Activated CD4-positive, alpha-beta T cell treated with anti-CD3 and anti-CD28 coated beads, Interleukin-2, amount 50 U/mL, for 1 hour (primary cell): ENCODE data around the gene CCDC73.
"Not testable (repeated sequence)": the region's sequence is repeated elsewhere in the genome, so short reads cannot be mapped to it uniquely, and the experiment has no call there.

Experiments
- DNase-seq: peaks from one replicate; pipeline ENCODE4 v3.0.0-alpha.2; 2020

Gene CCDC73

DNA sequence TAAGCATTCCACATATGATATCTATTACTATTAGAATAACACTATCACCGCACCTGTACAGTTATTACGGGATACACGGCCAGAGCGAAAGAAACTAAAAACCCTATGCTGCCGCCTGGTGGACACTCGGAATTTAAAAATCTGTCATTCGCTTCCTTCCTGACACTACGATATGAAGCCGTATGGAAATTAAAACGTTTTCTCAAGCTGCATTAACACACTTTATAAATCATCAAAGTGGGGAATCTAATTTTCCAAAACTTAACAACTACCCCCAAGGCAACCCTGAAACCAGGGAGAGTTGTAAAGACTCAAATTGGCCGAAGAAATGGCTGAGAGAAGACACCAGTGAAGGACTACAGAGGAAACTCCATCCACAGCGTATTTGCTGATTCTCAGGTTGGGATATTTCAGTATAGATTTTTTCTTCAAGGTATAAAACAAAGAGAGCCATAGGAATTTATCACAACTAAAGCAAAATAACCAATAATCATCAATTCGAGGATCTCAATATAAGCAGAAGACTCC is 1.4 kb downstream of the CCDC73 start:
- peak; percentile 63 for DNase-seq

DNA sequence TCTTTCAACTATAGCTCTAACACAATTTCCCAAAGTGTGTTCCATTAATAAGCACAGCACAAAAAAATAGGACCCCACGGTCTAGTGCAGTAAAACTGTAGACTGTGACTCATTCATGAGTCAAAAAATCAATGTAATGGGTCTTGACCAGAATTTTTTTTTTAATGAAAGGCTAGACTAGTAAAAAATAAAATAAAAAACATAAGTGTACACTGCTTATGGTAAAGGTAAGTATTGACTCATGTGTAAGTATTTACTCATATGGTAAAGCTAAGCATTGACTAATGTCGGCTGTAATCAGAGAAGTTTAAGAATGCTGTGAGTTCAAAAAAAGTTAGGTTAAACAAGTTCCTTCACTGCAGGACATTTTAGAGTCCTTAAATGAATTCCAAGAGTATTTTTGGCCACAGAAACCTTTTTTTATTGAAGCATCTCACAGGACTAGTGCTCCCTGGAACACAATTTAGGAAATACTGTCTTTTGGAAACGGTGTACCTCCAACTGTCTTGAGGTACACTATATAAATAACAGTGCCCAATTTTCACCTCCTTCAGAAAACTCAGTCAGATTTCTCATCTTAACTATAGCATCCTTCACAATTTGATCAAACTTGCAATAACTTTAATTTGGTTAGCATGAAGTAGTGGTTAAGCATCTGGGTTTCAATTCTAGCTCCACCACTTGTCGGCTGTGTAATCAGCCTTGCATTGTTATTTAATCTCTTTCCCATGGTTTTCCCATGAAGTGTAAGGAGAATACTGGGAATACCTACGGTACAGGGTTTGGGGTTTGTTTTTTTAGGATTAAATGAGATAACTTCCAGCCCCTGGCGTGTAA is 2.1 kb downstream of the CCDC73 start:
- no peak for DNase-seq

DNA sequence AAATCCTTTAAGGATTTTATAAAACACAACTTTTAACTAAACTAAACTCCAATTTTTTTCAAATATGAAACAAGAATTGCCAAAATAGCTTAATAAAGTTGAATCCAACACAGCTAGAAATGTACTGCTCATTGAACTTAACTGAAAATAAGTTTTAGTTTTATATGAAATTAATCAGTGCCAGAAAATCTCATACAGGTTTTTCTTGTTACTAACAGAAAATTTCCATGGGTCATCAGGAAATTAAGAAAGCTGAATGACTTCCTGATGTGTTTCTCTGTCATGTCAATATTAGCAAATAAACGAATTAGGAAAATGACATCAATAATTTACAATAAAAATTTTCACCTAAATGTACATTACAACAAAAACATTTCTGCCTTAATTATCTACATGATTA is 3.5 kb downstream of the CCDC73 start:
- DNase-seq = no peak

DNA sequence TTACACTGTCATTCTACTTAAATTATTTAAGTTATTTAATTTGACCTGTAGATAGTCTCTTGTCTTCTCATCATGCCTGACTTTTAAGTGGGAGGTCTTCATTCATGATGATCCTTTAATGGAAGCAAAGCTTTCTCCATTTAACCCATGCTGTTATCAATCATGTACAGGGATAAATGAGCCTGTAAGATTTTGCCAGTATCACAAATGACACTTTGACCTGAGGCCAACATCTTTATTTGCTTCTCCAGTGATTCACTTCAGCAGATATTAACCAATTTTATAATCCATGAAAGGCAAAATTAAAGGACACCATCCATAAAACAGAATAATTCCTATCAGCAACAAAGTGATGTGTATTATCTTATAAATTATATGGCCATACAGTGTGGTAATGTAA is 7.7 kb downstream of the CCDC73 start:
- DNase-seq = no peak

DNA sequence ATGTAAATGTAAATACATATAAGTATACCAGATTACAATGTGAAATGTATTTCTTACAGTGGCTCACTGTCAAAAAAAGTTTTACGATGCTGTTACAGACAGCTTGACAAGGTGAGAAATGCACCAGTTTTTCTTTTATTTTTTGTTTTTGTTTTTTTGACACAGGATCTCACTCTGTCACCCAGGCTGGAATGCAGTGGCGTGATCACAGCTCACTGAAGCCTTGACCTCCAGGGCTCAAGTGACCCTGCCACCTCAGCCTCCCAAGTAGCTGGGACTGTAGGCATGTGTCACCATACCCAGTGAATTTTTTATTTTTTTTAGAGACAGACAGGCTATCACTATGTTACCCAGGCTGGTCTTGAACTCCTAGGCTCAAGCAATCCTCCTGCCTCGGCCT is 9.2 kb downstream of the CCDC73 start:
- DNase-seq = no peak

DNA sequence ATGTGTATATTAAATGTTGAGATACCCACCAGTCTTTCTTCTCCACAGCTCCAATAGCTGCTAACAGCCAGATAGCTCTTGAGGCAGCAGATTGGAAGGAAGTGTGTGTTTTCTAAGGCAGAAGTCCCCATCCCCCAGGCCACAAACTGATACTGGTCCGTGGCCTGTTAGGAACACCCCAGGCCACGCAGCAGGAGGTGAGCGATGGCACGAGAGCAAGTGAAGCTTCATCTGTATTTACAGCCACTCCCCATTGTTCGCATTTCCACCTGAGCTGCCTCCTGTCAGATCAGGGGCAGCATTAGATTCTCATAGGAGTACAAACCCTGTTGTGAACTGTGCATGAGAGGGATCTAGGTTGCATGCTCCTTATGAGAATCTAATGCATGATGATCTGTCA is 12.7 kb downstream of the CCDC73 start:
- no peak for DNase-seq

DNA sequence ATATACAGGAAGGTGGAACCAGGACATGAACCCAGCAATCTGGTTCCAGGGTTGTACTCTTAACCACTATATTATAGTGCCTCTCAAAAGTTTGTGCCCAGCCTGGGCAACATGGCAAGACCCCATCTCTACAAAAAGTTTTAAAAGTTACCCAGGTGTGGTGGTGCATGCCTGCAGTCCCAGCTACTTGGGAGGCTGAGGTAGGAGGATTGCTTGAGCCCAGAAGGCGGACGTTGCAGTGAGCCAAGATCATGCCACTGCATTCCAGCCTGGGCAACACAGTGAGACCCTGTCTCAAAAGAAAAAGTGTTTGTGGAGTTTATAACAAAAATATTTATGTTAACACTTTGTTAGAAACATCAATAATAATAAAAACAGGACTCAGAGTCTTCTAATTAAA is 13.6 kb downstream of the CCDC73 start:
- DNase-seq = not testable (repeated sequence)

DNA sequence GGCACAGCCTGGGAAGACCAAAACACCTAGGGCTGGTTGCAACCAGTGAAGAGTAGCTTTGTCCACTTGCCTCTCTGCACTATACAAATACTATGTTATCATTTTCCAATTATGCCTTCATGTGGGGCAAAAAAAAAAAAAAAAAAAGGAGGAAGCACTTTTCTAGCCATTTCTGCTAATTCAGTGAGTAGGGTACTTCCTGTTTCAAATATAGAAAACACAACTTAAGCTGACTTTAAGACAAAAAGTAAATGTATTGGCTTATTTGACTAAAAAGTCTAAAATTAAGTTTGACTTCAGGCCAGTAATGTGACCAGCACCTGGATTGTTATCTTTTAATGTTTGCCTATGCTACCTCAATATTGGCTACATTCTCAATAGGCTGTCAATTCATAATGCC is 15.3 kb downstream of the CCDC73 start:
- DNase-seq = no peak

DNA sequence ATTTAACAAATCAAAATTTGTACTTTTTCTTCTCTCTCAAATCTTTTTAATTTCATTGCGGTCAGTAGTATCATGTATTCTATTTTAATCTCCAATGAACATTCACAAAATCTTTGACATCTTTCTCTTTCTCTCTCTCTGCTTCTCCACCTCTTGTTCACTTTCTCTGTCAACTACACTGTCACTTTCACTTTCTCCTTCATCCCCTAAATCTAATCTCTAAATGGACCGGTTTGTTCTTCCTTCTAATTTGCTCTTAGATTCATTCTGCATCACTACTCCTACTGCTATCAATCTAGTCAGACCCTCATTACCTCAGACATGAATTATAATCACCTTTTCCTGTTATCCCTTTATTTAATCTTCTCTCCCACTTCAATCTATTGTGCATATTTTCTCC is 18.6 kb downstream of the CCDC73 start:
- no peak for DNase-seq

DNA sequence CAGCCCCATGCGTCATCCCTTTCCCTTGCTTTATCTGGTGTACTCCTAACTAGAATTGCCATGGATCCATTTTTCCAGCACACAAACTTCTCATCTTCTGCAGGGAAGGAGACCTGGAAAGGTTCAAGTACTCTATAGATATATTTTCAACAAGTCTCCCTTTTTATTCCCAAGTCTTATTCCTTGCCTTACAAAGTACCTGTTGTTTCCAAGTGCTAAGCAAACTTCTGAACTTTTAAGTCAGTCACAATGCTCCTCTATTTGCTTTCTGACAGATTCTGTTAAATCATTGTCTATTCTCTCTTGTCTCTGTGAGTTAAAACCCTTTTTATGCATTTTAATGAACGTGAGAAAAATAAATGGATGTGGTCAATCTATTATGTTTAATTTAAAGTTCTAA is 20.4 kb downstream of the CCDC73 start:
- no peak for DNase-seq

DNA sequence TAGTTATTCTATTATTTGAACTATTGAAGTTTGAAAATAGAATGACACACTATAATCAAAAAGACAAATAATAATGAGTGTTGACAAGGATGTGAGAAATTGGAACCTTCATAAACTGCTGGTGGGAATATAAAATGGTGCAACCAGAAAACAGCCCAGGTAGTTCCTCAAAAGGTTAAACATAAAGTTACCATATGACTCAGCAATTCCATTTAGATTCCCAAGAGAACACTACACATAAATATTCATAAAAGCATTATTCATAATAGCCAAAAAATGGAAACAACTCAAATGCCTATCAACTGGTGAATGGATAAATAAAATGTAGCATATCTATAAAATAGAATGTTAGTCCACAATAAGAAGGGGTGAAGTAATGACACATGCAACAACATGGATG is 21.7 kb downstream of the CCDC73 start:
- DNase-seq = no peak

DNA sequence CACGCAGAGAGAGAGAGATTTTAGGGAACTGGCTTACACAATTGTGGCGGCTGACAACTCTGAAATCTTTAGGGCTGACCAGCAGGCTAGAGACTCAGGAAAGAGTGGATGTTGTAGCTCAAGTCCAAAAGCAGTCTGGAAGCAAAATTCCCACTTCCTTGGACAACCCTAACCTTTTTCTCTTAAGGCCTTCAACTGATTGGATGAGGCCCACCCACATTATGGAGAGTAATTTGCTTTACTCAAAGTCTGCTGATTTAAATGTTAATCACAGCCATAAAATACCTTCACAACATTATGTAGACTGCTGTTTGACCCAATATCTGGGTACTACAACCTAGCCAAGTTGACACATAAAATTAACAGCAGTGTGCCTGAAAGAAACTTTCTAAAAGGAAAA is 32.7 kb downstream of the CCDC73 start:
- DNase-seq = not testable (repeated sequence)

DNA sequence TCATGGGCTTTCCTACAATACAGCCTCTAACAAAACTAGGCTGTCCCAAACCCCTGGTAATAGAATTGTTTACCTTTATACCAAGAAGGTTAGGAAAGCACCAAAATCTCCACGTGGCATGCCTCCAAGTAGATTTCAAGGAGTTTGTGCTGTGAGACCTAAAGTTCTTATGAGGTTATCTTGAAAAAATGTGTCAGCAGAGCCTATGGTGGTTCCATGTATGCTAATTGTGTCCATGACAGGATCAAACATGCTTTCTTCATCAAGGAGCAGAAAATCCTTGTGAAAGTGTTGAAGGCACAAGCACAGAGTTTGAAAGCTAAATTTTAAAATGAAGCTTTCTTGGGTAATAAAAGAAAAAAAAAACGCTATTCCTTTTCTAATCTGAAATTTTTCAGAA is 36.2 kb downstream of the CCDC73 start:
- DNase-seq = no peak

DNA sequence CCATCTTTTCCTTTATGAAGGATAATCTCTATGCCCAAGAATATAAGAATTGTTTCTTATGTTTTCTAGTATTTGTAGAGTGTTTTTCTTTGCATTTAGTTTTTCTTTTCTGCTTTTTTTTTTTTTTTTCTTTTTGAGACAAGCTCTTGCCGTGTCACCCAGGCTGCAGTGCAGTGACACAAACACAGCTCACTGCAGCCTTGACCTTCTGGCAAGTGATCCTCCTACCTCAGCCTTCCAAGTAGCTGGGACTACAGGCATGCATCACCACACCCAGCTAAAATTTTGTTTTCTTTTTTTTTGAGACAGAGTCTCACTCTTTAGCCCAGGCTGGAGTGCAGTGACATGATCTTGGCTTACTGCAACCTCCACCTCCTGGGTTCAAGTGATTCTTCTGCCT is 41.3 kb downstream of the CCDC73 start:
- not testable (repeated sequence) for DNase-seq

DNA sequence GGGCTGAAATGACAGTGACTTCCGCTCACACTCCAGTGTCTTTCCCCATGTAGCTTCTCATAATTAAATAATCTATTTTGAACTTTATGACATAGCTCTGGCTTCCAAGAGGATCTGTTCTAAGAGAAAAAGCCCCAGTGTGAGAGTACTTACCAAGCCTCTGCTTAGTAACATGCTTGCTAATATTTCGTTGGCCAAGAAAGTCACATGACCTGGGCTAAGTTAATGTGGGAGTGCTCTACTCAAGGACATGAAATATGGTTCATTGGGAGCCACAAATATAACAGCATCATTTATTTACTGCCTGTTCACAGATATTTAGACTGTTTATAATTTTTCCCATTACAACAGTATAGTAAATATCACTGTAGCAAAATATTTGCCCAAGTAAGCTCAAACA is 42.5 kb downstream of the CCDC73 start:
- DNase-seq = no peak

DNA sequence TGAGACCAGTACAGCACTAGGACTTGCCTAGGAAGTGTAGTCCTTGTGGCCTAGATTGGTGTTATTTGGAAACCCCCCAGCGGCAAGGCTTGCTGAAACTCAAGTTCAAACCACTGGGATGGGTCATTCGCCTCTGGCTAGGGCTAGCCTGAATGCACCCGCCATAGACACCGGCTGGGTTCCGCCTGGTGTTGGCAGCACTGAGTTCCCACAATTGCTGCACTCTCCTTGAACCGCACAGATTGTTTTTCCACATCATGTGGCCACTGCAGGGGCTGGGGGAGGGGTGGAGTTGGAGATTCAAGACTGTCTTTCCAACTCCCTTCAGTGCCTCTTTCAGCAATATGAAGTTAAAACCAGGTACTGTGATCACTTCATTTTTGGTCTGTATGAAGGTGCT is 43.1 kb downstream of the CCDC73 start:
- DNase-seq = no peak

DNA sequence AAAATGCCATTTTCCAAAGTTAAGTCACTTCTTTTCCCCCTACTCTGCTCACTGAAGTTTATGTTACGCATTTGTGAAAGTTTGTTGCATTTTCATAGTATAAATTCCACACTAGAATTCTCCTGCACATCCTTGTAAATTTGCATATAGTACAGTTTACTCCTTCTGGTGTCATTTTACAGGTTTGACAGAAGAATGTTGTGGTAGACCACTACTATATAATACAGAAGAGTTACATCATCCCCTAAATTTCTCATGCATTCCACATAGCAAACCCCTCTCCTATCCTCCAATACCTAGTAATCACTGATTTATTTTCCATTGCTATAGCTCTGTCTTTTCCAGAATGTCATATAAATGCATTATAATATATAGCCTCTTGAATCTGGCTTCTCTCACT is 64.5 kb downstream of the CCDC73 start:
- no peak for DNase-seq

DNA sequence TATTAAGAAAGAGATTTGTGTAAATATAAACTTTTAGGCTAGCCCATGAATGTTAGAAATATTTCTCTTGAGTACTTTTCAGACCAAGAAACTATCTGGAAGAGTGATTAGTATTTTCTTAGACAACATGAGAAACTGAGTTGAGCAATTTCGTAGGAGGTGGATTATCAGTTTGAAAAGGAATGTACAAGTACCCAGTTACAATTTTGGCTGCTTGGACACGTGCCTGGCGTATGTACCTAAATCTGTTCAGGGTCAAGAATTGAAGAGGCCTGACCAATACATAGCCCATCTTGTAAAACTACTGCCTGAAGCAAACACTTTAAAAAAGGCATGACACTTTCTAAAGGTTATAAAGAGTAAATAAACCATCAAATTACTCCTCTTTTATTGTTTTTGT is 71.1 kb downstream of the CCDC73 start:
- DNase-seq = no peak

DNA sequence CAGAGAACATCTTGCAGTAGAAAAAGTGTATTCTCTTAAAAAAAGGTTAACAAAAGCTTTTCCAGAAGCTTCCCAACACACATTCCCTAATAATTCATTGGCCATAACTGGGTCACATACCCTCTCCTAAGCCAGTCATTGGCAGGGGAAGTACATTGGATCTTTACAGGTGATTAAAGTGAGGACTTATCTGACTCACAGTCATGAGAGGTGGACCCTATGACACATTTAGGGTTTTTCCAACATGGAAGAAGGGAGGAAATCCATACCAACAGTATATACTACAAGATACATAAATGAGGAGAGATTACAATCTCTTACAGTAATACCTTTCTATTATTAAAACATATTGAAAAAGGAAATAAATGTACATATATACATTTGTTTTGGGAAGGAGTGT is 72.2 kb downstream of the CCDC73 start:
- DNase-seq = no peak

DNA sequence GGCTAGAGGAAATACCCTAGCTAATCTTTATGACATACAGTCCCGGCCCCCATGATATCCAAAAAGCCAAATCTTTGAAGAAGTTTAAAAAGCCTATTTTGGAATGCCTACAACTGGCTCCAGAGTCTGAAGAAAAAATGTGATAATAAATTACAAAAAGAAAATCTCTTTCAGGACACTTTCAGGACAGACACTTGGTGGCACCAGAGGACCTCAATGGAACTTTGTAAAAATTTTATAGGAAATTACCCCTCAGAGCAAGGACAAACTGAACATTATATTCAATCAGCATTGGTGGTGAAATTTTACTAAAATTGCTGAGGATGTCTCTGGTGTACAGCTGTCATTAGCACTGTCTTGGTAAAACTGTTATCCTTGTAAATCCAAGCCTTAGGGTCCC is 81.0 kb downstream of the CCDC73 start:
- no peak for DNase-seq

DNA sequence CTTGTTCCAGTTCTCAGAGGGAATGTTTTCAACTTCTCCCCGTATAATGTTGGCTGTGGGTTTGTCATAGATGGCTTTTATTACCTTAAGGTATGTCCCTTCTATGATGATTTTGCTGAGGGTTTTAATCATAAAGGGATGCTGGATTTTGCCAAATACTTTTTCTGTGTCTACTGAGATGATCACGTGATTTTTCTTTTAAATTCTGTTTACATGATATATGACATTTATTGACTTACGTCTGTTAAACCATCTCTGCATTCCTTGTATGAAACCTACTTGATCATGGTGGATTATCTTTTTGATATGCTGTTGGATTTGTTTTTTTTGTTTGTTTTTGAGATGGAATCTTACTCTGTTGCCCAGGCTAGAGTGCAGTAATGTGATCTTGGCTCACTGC is 85.5 kb downstream of the CCDC73 start:
- not testable (repeated sequence) for DNase-seq

DNA sequence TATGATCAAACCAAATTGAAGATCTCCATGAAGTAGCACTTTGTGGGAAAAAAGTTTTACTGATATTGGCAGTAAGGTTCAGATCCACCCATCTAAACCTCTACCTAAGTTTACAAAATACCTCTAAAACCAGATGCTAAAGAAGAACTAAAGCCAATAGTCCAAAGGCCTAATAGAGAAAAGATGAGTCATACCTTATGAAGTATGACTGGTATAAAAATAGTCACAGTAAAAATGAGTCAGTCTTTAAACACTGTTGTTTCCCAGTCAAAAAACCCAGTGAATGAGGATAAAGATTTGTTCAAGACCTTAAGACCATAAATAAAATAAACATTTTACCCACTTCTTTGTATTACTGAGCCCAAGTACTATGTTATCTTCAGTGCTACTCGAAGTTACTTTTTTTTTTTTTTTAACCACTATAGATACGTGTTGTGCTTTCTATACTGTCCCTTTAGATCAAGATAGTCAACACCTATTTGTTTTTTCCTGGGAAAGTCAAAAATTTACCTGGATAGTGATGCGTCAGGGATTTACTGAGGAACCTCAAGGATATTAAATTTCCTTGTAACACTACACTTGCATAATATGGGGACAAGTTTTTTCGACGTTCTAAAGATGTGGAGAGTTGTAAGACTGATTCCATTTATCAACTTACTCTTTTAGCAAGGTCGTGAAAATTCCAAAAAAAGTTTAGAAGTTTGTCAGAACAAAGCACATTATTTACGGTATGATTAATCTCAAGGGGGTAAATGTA is 87.3 kb downstream of the CCDC73 start:
- DNase-seq = no peak

DNA sequence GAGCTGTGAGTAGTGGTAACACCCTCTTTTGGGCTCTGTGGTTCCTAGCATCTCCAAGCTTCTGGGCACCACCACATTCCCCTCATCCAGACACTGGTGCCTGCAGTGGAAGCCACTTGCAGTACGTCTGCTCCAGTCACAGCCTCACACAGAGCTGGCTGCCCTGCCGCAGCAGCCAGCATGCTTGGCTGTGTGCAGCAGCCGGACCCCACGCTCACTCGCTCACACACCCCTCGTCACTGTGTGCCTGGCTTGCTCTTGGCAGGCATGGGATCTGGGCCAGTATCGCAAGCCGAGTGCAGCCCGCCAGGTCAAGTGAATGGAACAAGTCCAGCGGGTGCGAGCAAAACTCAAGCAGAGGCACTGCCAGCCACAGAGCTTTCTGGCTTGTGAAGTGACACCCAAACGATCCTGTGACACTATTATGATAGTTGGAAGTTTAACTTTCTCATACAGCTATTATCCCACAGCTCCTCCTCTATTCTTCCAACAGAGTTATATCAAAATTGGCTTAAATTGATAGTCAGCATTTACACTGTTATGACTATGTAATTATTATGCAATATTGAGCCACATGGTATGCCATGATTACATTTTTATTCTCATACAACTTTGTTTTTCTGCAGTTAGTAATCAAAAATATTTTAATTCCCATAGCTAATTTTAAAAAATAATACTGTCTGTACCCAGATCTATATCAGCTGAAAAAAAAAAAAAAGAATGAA is 89.0 kb downstream of the CCDC73 start:
- no peak for DNase-seq

DNA sequence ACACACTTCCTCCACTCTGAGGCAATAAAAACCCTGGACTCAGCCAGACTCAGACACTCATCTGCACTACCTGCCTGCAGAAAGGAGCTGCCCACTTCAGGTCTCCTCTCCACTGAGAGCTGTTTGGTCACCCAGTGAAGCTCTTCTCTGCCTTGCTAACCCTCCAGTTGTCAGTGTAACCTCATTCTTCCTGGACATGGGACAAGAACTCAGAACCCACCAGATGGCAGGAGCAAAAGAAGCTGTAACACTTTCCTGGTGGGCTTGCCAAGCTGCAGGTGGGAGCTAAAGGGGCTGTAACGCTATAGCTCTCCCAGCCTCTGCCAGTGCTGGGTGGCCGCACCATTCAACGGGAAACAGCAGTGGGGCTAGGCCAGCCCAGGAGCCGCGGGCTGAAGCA is 89.7 kb downstream of the CCDC73 start:
- no peak for DNase-seq
